Globus pallidus (tissue), 1 donor: Measurements from ENCODE around the gene TP63.
"Not testable (repeated sequence)": the region's sequence is repeated elsewhere in the genome, so short reads cannot be mapped to it uniquely, and the experiment has no call there.

Experiments
- DNase-seq: peaks from one replicate; pipeline ENCODE4 v3.0.0-alpha.2; 2015; ENCODE audit warnings: low spot score

TP63 gene

GRCh38 chr3:189625572-189625971, 5.6 kb upstream of the TP63 start:
- DNase-seq: no peak

GRCh38 chr3:189626286-189626685, 4.9 kb upstream of the TP63 start:
- no peak for DNase-seq

- no peak for DNase-seq
These were observed 1.3 kb upstream of the TP63 start for GRCh38 chr3:189629803-189630455.

- no peak for DNase-seq
These were observed 319 bp upstream of the TP63 start for GRCh38 chr3:189630767-189631372.

GRCh38 chr3:189631409-189631808, 220 bp downstream of the TP63 start:
- DNase-seq: no peak

GRCh38 chr3:189632242-189632641, 1.1 kb downstream of the TP63 start:
- no peak for DNase-seq

GRCh38 chr3:189635339-189635738, 4.2 kb downstream of the TP63 start:
- no peak for DNase-seq

GRCh38 chr3:189636048-189636447, 4.9 kb downstream of the TP63 start:
- DNase-seq: no peak

- no peak for DNase-seq
These were observed 6.6 kb downstream of the TP63 start for GRCh38 chr3:189637750-189638149.

- no peak for DNase-seq
These were observed 7.3 kb downstream of the TP63 start for GRCh38 chr3:189638276-189639031.

- no peak for DNase-seq
These were observed 10.6 kb downstream of the TP63 start for GRCh38 chr3:189641776-189642175.

- no peak for DNase-seq
These were observed 15.8 kb downstream of the TP63 start for GRCh38 chr3:189646853-189647542.

- no peak for DNase-seq
These were observed 20.9 kb downstream of the TP63 start for GRCh38 chr3:189652042-189652441.

- no peak for DNase-seq
These were observed 24.4 kb downstream of the TP63 start for GRCh38 chr3:189655617-189656016.

GRCh38 chr3:189659571-189659970, 28.4 kb downstream of the TP63 start:
- DNase-seq: no peak

GRCh38 chr3:189664311-189664710, 33.1 kb downstream of the TP63 start:
- no peak for DNase-seq

- not testable (repeated sequence) for DNase-seq
These were observed 41.2 kb downstream of the TP63 start for GRCh38 chr3:189672346-189672745.

- no peak for DNase-seq
These were observed 42.3 kb downstream of the TP63 start for GRCh38 chr3:189673535-189673934.

- DNase-seq: no peak
These were observed 43.2 kb downstream of the TP63 start for GRCh38 chr3:189674249-189674913.

GRCh38 chr3:189677667-189678066, 46.5 kb downstream of the TP63 start:
- DNase-seq: no peak

GRCh38 chr3:189680723-189681122, 49.5 kb downstream of the TP63 start:
- no peak for DNase-seq
